Smooth muscle cell (in vitro differentiated cells): Measurements from ENCODE around the gene WDR91. TPM values are rescaled to one million over a fixed set of nuclear protein-coding genes. Genes with fewer than 3 reads are reported as not detected.
A peak's percentile ranks its signal among the peaks of the same experiment; 100 is the strongest.
"Not testable (repeated sequence)": the region's sequence is repeated elsewhere in the genome, so short reads cannot be mapped to it uniquely, and the experiment has no call there.

Experiments
- DNase-seq: peaks from one replicate; lab custom pipeline; 2025; ENCODE audit not compliant: unreplicated experiment; lab: John Stamatoyannopoulos, UW
- H2AFZ ChIP-seq: fragments of 200-600 bp; sonication (generic); 2 replicates; pipeline ENCODE4 v1.6.0; 2016; ENCODE audit warnings: antibody characterized with exemption, low read depth, mild to moderate bottlenecking
- H3F3A ChIP-seq: fragments of 200-600 bp; sonication (generic); 2 replicates; pipeline ENCODE4 v1.6.0; 2017; ENCODE audit warnings: antibody characterized with exemption, low read depth
- H3K27ac ChIP-seq: fragments of 200-600 bp; sonication (generic); 2 replicates; pipeline ENCODE4 v1.5.1; 2016; ENCODE audit warnings: low read depth, mild to moderate bottlenecking
- H3K27me3 ChIP-seq: fragments of 200-600 bp; sonication (generic); 2 replicates; pipeline ENCODE4 v1.6.1; 2016; ENCODE audit warnings: low read depth, mild to moderate bottlenecking
- H3K36me3 ChIP-seq: fragments of 200-600 bp; sonication (generic); 2 replicates; pipeline ENCODE4 v1.5.1; 2016; ENCODE audit warnings: low read depth
- H3K4me1 ChIP-seq: fragments of 200-600 bp; sonication (generic); 2 replicates; pipeline ENCODE4 v1.5.1; 2016; ENCODE audit warnings: low read depth
- H3K4me2 ChIP-seq: fragments of 200-600 bp; sonication (generic); 2 replicates; pipeline ENCODE4 v1.6.0; 2016; ENCODE audit warnings: mild to moderate bottlenecking
- H3K4me3 ChIP-seq: fragments of 200-600 bp; sonication (generic); 2 replicates; pipeline ENCODE4 v1.5.1; 2016; ENCODE audit warnings: mild to moderate bottlenecking
- H3K79me2 ChIP-seq: fragments of 200-600 bp; sonication (generic); 2 replicates; pipeline ENCODE4 v1.6.0; 2016; ENCODE audit warnings: low read depth, mild to moderate bottlenecking
- H3K9ac ChIP-seq: fragments of 200-600 bp; sonication (generic); 2 replicates; pipeline ENCODE4 v1.6.0; 2016; ENCODE audit warnings: low read depth
- H3K9me3 ChIP-seq: fragments of 200-600 bp; sonication (generic); replicated peaks from 2 replicates; pipeline ENCODE4 v1.5.1; 2016; ENCODE audit warnings: low read depth
- H4K20me1 ChIP-seq: fragments of 200-600 bp; sonication (generic); 2 replicates; pipeline ENCODE4 v1.6.0; 2016; ENCODE audit warnings: low read depth
- CTCF ChIP-seq: fragments of 200-600 bp; sonication (generic); IDR thresholded peaks from 2 replicates; pipeline ENCODE4 v1.5.1; 2017; ENCODE audit warnings: borderline replicate concordance, mild to moderate bottlenecking, antibody characterized with exemption; ENCODE audit not compliant: insufficient read depth, poor library complexity, severe bottlenecking
- WGBS: methylation state at CpG from one replicate; pipeline ENCODE4 v1.1.7; 2016; ENCODE audit warnings: low lambda C conversion rate; 5-methylcytosine and 5-hydroxymethylcytosine counted together
- polyA plus RNA-seq: library from polyadenylated mRNA; unstranded; fragments of >200 nt; fragmentation: Nextera tagmentation; extraction: Ambion mirVana; gene quantifications from 2 replicates; pipeline ENCODE4 v1.2.1, GENCODE V29; 2016
- total RNA-seq: library from RNA; depleted of rRNA; stranded (reverse); fragments of >200 nt; gene quantifications from 2 replicates; pipeline ENCODE4 v1.2.3, GENCODE V29; 2014

The WDR91 gene
- total and polyA plus RNA-seq, 2 experiments from 2014 or later = 6.6 to 6.8 TPM

GRCh38 chr7:135175931-135176330 is 35.4 kb downstream of the WDR91 start:
- H3K27me3 ChIP-seq = no peaks in the 10 kb centered on the region
- peaks cover 6% of the 10 kb centered on the region for H3K9me3 ChIP-seq
- H3F3A ChIP-seq = no peaks in the 10 kb centered on the region
- peaks cover 10% of the 10 kb centered on the region for H3K36me3 ChIP-seq
- no peaks in the 10 kb centered on the region for H4K20me1 ChIP-seq
- no peaks in the 10 kb centered on the region for H3K79me2 ChIP-seq
- H3K4me3 ChIP-seq = no peak overlapping the region
- no peaks in the 10 kb centered on the region for H3K4me1 ChIP-seq
- no peak overlapping the region for H2AFZ ChIP-seq
- WGBS = 78% methylated on average over 6 of the region's 6 CpGs
- H3K27ac ChIP-seq = peak overlapping the region; percentile 87
- TF ChIP-seq CTCF = no peak
- H3K9ac ChIP-seq = peak overlapping the region; percentile 18
- H3K4me2 ChIP-seq = no peak overlapping the region
- DNase-seq = no peak

GRCh38 chr7:135174941-135175340 is 36.4 kb downstream of the WDR91 start:
- Histone ChIP-seq H3K36me3 (peaks cover 2% of the 10 kb centered on the region), H4K20me1 (no peaks in the 10 kb centered on the region), H3K27ac (peak overlapping the region; percentile 87), H3K4me1 (peaks cover under 1% of the 10 kb centered on the region), H3K79me2 (peaks cover under 1% of the 10 kb centered on the region), H3K4me2 (no peak overlapping the region), H2AFZ (no peak overlapping the region), H3K9me3 (no peaks in the 10 kb centered on the region), H3K27me3 (no peaks in the 10 kb centered on the region), H3K9ac (no peak overlapping the region), H3F3A (peaks cover under 1% of the 10 kb centered on the region), H3K4me3 (no peak overlapping the region)
- TF ChIP-seq CTCF = no peak
- WGBS = 93% methylated on average over 7 of the region's 7 CpGs
- DNase-seq = no peak

GRCh38 chr7:135173916-135174315 is 37.4 kb downstream of the WDR91 start:
- H3K4me3 ChIP-seq, H3K9ac ChIP-seq, DNase-seq, H3K27ac ChIP-seq, H3K4me2 ChIP-seq, H3K9me3 ChIP-seq, H3K27me3 ChIP-seq, H2AFZ ChIP-seq, H3F3A ChIP-seq, H4K20me1 ChIP-seq, H3K36me3 ChIP-seq: not testable (repeated sequence)
- H3K4me1 ChIP-seq = peaks cover 11% of the 10 kb centered on the region
- 82% methylated on average over 4 of the region's 4 CpGs for WGBS
- H3K79me2 ChIP-seq = peaks cover 11% of the 10 kb centered on the region

- not testable (repeated sequence) for H4K20me1 ChIP-seq, H3K27me3 ChIP-seq, H3F3A ChIP-seq, H3K9ac ChIP-seq, H3K9me3 ChIP-seq, H3K4me3 ChIP-seq, H3K36me3 ChIP-seq
- peaks cover 14% of the 10 kb centered on the region for H3K4me1 ChIP-seq
- H3K79me2 ChIP-seq = peaks cover 18% of the 10 kb centered on the region
- peak; percentile 20 for DNase-seq
- peak overlapping the region; percentile 91 for H3K27ac ChIP-seq
- 39% methylated on average over 19 of the region's 19 CpGs for WGBS
- peak overlapping the region; percentile 98 for H3K4me2 ChIP-seq
- H2AFZ ChIP-seq = peak overlapping the region; percentile 17
These were observed 39.6 kb downstream of the WDR91 start for GRCh38 chr7:135171581-135172291.

- H3K9me3 ChIP-seq, H3K36me3 ChIP-seq, H4K20me1 ChIP-seq, DNase-seq, H3K27me3 ChIP-seq, H3F3A ChIP-seq: not testable (repeated sequence)
- WGBS = 30% methylated on average over 12 of the region's 12 CpGs
- H3K4me3 ChIP-seq = peak overlapping the region; percentile 73
- H3K9ac ChIP-seq = peak overlapping the region; percentile 80
- peaks cover 14% of the 10 kb centered on the region for H3K4me1 ChIP-seq
- peak overlapping the region; percentile 34 for H2AFZ ChIP-seq
- peak overlapping the region; percentile 98 for H3K4me2 ChIP-seq
- H3K27ac ChIP-seq = peak overlapping the region; percentile 91
- H3K79me2 ChIP-seq = peaks cover 18% of the 10 kb centered on the region
These were observed 40.3 kb downstream of the WDR91 start for GRCh38 chr7:135170998-135171481.
